Measurements from ENCODE around the gene IGSF9.

DNA sequence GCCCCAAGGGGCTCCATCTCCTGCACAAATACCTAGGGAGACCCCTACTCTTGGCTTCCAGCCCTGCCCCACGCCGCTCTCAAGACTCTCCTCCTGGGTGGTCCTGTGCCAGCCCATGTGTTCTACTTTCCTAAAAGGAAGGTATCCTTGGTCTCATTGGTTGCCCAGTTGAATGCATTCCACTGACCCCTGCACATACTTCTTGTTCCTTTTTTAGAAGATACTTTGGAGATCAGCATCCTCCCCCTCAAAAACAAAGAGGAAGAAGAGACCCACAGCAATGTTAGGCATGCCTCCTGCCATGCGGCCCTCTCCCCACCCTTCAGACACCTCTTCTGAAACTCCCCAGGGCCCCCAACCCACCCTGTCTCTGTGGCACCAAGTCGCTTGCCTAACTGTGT, 4.6 kb upstream of the IGSF9 start:
- TF ChIP-seq, protein P1, sequence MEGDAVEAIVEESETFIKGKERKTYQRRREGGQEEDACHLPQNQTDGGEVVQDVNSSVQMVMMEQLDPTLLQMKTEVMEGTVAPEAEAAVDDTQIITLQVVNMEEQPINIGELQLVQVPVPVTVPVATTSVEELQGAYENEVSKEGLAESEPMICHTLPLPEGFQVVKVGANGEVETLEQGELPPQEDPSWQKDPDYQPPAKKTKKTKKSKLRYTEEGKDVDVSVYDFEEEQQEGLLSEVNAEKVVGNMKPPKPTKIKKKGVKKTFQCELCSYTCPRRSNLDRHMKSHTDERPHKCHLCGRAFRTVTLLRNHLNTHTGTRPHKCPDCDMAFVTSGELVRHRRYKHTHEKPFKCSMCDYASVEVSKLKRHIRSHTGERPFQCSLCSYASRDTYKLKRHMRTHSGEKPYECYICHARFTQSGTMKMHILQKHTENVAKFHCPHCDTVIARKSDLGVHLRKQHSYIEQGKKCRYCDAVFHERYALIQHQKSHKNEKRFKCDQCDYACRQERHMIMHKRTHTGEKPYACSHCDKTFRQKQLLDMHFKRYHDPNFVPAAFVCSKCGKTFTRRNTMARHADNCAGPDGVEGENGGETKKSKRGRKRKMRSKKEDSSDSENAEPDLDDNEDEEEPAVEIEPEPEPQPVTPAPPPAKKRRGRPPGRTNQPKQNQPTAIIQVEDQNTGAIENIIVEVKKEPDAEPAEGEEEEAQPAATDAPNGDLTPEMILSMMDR (IDR thresholded peaks at IDR 0.05): no peak
- TF ChIP-seq POLR2A (IDR thresholded peaks at IDR 0.05): no peak

All from thyroid gland (tissue), 4 donors.